Stimulated activated CD8-positive, alpha-beta memory T cell treated with anti-CD3 and anti-CD28 coated beads, Interleukin-15, amount 100 ng/mL, for 1 hour (primary cell): ENCODE measurements around the gene ICOS.

Experiments
- DNase-seq: peaks from one replicate; pipeline ENCODE4 v3.0.0-alpha.2; 2020; ENCODE audit warnings: low read depth

The ICOS gene

GRCh38 chr2:204010628-204011560 is 74.3 kb downstream of the ICOS start:
- DNase-seq = no peak
